ENCODE data around the gene MARK3. TPM values are rescaled to one million over a fixed set of nuclear protein-coding genes. Genes with fewer than 3 reads are reported as not detected.

MARK3 gene
- total RNA-seq, 4 donors from 2014 or later, result 61.7 to 115 (median 76.2) TPM

GRCh38 chr14:103517721-103518421 is 132.7 kb downstream of the MARK3 start:
- TF ChIP-seq CTCF (IDR thresholded peaks at IDR 0.05; ENCODE audit: low read depth), result no peak

- no peak for TF ChIP-seq CTCF (IDR thresholded peaks at IDR 0.05; ENCODE audit: low read depth)
These were observed 133.3 kb downstream of the MARK3 start for GRCh38 chr14:103518422-103519042.

GRCh38 chr14:103519043-103519836 is 134.0 kb downstream of the MARK3 start:
- TF ChIP-seq CTCF (IDR thresholded peaks at IDR 0.05; ENCODE audit: low read depth), result no peak

GRCh38 chr14:103519837-103520212 is 134.6 kb downstream of the MARK3 start:
- no peak for TF ChIP-seq CTCF (IDR thresholded peaks at IDR 0.05; ENCODE audit: low read depth)

- no peak for TF ChIP-seq CTCF (IDR thresholded peaks at IDR 0.05; ENCODE audit: low read depth)
These were observed 135.0 kb downstream of the MARK3 start for GRCh38 chr14:103520269-103520656.

GRCh38 chr14:103520657-103521437 is 135.6 kb downstream of the MARK3 start:
- TF ChIP-seq CTCF (IDR thresholded peaks at IDR 0.05; ENCODE audit: low read depth), result no peak
